HepG2 (cell line): ENCODE measurements around the gene SNX21. TPM values are rescaled to one million over a fixed set of nuclear protein-coding genes. Genes with fewer than 3 reads are reported as not detected.
A peak's percentile ranks its signal among the peaks of the same experiment; 100 is the strongest.

ENCODE experiments used
- AHR ChIP-seq: IDR thresholded peaks from 2 replicates; pipeline ENCODE4 v1.6.1; 2018; ENCODE audit warnings: missing genetic modification reagents, missing compliant biosample characterization
- ATM ChIP-seq: fragments of 450-650 bp; IDR thresholded peaks from 2 replicates; pipeline ENCODE4 v1.7.1; 2017; ENCODE audit warnings: mild to moderate bottlenecking, borderline replicate concordance
- CREB1 ChIP-seq, 2 experiments: fragments of 450-650 bp in 1 of 2; IDR thresholded peaks; 2 replicates each; pipeline ENCODE4 v1.6.1; 2016 to 2017; ENCODE audit warnings: control low read depth in 1 of 2, mild to moderate bottlenecking in 1 of 2, missing compliant biosample characterization in 1 of 2, missing genetic modification characterization in 1 of 2
- ETS1 ChIP-seq: sonication (generic); formaldehyde crosslinking; IDR thresholded peaks from 2 replicates; pipeline ENCODE4 v1.4.0; 2020; ENCODE audit warnings: missing genetic modification reagents
- FOSL1 ChIP-seq: sonication (generic); formaldehyde crosslinking; IDR thresholded peaks from 2 replicates; pipeline ENCODE4 v1.9.0; 2021; ENCODE audit warnings: missing genetic modification reagents, borderline replicate concordance
- HNRNPLL ChIP-seq: fragments of 200-400 bp; formaldehyde crosslinking; IDR thresholded peaks from 2 replicates; pipeline ENCODE4 v1.6.1; 2017; ENCODE audit warnings: mild to moderate bottlenecking, low read depth, low read length; ENCODE audit not compliant: poor library complexity, severe bottlenecking
- HOXA7 ChIP-seq: sonication (generic); formaldehyde crosslinking; IDR thresholded peaks from 2 replicates; pipeline ENCODE4 v1.8.1; 2022; ENCODE audit warnings: mild to moderate bottlenecking, missing genetic modification reagents, moderate library complexity
- KAT8 ChIP-seq: IDR thresholded peaks from 2 replicates; pipeline ENCODE4 v1.6.1; 2016; ENCODE audit warnings: missing genetic modification reagents, missing compliant biosample characterization
- KLF16 ChIP-seq, 2 experiments: sonication (generic) in 1 of 2; formaldehyde crosslinking in 1 of 2; IDR thresholded peaks; 2 replicates each; pipeline versions ENCODE4 v1.6.1 to v1.8.0; 2016 to 2023; ENCODE audit warnings: missing genetic modification reagents in 2 of 2, missing compliant biosample characterization in 1 of 2
- MEIS1 ChIP-seq: sonication (generic); formaldehyde crosslinking; IDR thresholded peaks from 2 replicates; pipeline ENCODE4 v1.9.0; 2021; ENCODE audit warnings: mild to moderate bottlenecking, missing genetic modification reagents, moderate library complexity, borderline replicate concordance
- REPIN1 ChIP-seq: sonication (generic); formaldehyde crosslinking; IDR thresholded peaks from 2 replicates; pipeline ENCODE4 v1.8.0; 2022; ENCODE audit warnings: missing genetic modification reagents, low read depth, mild to moderate bottlenecking, borderline replicate concordance
- SUZ12 ChIP-seq: fragments of 150-350 bp; IDR thresholded peaks from 2 replicates; pipeline ENCODE4 v1.6.1; 2014; ENCODE audit warnings: low read depth, low read length
- YEATS4 ChIP-seq: sonication (generic); formaldehyde crosslinking; IDR thresholded peaks from 2 replicates; pipeline ENCODE4 v1.4.0; 2020; ENCODE audit warnings: missing genetic modification reagents, borderline replicate concordance
- ZBTB44 ChIP-seq: sonication (generic); formaldehyde crosslinking; IDR thresholded peaks from 2 replicates; pipeline ENCODE4 v1.4.0; 2020; ENCODE audit warnings: missing genetic modification reagents
- ZBTB7B ChIP-seq: sonication (generic); formaldehyde crosslinking; IDR thresholded peaks from 2 replicates; pipeline ENCODE4 v1.4.0; 2020; ENCODE audit warnings: missing genetic modification reagents
- ZNF160 ChIP-seq: sonication (generic); formaldehyde crosslinking; IDR thresholded peaks from 2 replicates; pipeline ENCODE4 v1.8.0; 2022; ENCODE audit warnings: mild to moderate bottlenecking, inconsistent platforms, missing genetic modification reagents
- ZNF251 ChIP-seq: sonication (generic); formaldehyde crosslinking; IDR thresholded peaks from 2 replicates; pipeline ENCODE4 v1.9.0; 2021; ENCODE audit warnings: mild to moderate bottlenecking, missing genetic modification reagents
- ZNF383 ChIP-seq: sonication (generic); formaldehyde crosslinking; IDR thresholded peaks from 2 replicates; pipeline ENCODE4 v1.4.0; 2020; ENCODE audit warnings: missing genetic modification reagents, mild to moderate bottlenecking, borderline replicate concordance
- ZNF414 ChIP-seq: sonication (generic); formaldehyde crosslinking; IDR thresholded peaks from 2 replicates; pipeline ENCODE4 v1.5.0; 2020; ENCODE audit warnings: missing genetic modification reagents
- ZNF704 ChIP-seq: sonication (generic); formaldehyde crosslinking; IDR thresholded peaks from 2 replicates; pipeline ENCODE4 v1.8.1; 2023; ENCODE audit warnings: mild to moderate bottlenecking, inconsistent platforms, moderate library complexity, missing genetic modification reagents, borderline replicate concordance
- ZNF740 ChIP-seq: sonication (generic); formaldehyde crosslinking; IDR thresholded peaks from 2 replicates; pipeline ENCODE4 v1.4.0; 2020; ENCODE audit warnings: missing genetic modification reagents
- ZNF775 ChIP-seq: sonication (generic); formaldehyde crosslinking; IDR thresholded peaks from 2 replicates; pipeline ENCODE4 v1.4.0; 2020; ENCODE audit warnings: missing genetic modification reagents, mild to moderate bottlenecking, moderate library complexity, borderline replicate concordance
- ZNF839 ChIP-seq: sonication (generic); formaldehyde crosslinking; IDR thresholded peaks from 2 replicates; pipeline ENCODE4 v1.4.0; 2020; ENCODE audit warnings: missing genetic modification reagents, mild to moderate bottlenecking, borderline replicate concordance
- polyA plus RNA-seq, 8 experiments: library from polyadenylated mRNA; depleted of rRNA in 3 of 8; stranded (reverse) in 7 of 8; unstranded in 1 of 8; fragments of >200 nt; fragmentation: Illumina TruSeq in 4 of 8; extraction: Trizol in 4 of 8; gene quantifications; 2 replicates each; pipeline versions ENCODE4 v1.2.1 to v1.2.3, GENCODE V29; 2011 to 2016; ENCODE audit warnings: low read depth in 4 of 8, missing spikeins in 1 of 8, mixed read lengths in 1 of 8; ENCODE audit not compliant: insufficient read depth in 1 of 8
- total RNA-seq, 5 experiments: library from RNA; depleted of rRNA; stranded (reverse); fragments of >200 nt; fragmentation: Illumina TruSeq; extraction: Trizol; gene quantifications; 2 replicates each; pipeline ENCODE4 v1.2.3, GENCODE V29; 2016; ENCODE audit warnings: low read depth in 1 of 5

Gene SNX21
- total and polyA plus RNA-seq, 2 of the 13 experiments (the other 11 are each of a cell fraction or from before 2014, with no cell fraction given) = 7.7 to 12.8 TPM

GRCh38 chr20:45833030-45833882 lies at the start of gene SNX21 (continued):
- TF ChIP-seq ZNF740 (CRISPR knock-in tag) (no peak), HOXA7 (CRISPR knock-in tag) (no peak), FOSL1 (CRISPR knock-in tag) (0 out of 2 replicates have a peak, but pooled peaks have one; percentile 6), ZNF414 (CRISPR knock-in tag) (peak; percentile 70), ZNF383 (CRISPR knock-in tag) (peak; percentile 35; the same call in 1 of the 2 replicates), YEATS4 (CRISPR knock-in tag) (peak; percentile 95), KAT8 (CRISPR knock-in tag) (peak; percentile 81), ETS1 (no peak), ZNF251 (CRISPR knock-in tag) (peak; percentile 93; the same call in 1 of the 2 replicates), ZNF704 (CRISPR knock-in tag) (peak; percentile 31; the same call in 1 of the 2 replicates), KLF16 (CRISPR knock-in tag; IDR thresholded peaks at IDR 0.05) (no peak; a peak in 1 of 4 replicates), HNRNPLL (peak; percentile 62), ATM (no peak), MEIS1 (CRISPR knock-in tag) (peak; percentile 82; the same call in 1 of the 2 replicates), ZBTB7B (CRISPR knock-in tag) (0 out of 2 replicates have a peak, but pooled peaks have one; percentile 69), REPIN1 (CRISPR knock-in tag) (peak; percentile 77), ZNF839 (CRISPR knock-in tag) (0 out of 2 replicates have a peak, but pooled peaks have one; percentile 26), ZNF775 (peak; percentile 83; the same call in 1 of the 2 replicates), ZNF160 (no peak; the same call in 1 of the 2 replicates), AHR (CRISPR knock-in tag) (no peak), CREB1 (IDR thresholded peaks at IDR 0.05) (peak; percentile 71), CREB1 (CRISPR knock-in tag; IDR thresholded peaks at IDR 0.05) (no peak), ZBTB44 (CRISPR knock-in tag) (no peak; the same call in 1 of the 2 replicates), SUZ12 (no peak)
